Spleen (tissue), 11 donors: Measurements from ENCODE around the gene PDCD1. TPM values are rescaled to one million over a fixed set of nuclear protein-coding genes. Genes with fewer than 3 reads are reported as not detected.
"Not testable (repeated sequence)": the region's sequence is repeated elsewhere in the genome, so short reads cannot be mapped to it uniquely, and the experiment has no call there.

Experiments
- DNase-seq: peaks from one replicate; pipeline ENCODE4 v3.0.0-alpha.2; 2020
- H3K27ac ChIP-seq, 8 donors: fragments of 200-600 bp; sonication (generic) in 7 of 8; 1 replicate in 4 of 8; 2 replicates in 4 of 8; pipeline versions ENCODE4 v1.5.0 to v1.8.0; 2016 to 2021; ENCODE audit warnings: inconsistent platforms in 4 of 8, mild to moderate bottlenecking in 4 of 8, moderate library complexity in 1 of 8
- H3K27me3 ChIP-seq, 7 donors: fragments of 200-600 bp; sonication (generic) in 6 of 7; replicated peaks in 1 of 7; 1 replicate in 4 of 7; 2 replicates in 3 of 7; pipeline versions ENCODE4 v1.5.0 to v1.8.0; 2016 to 2021; ENCODE audit warnings: inconsistent platforms in 3 of 7, mild to moderate bottlenecking in 1 of 7
- H3K36me3 ChIP-seq, 6 donors: fragments of 200-600 bp; sonication (generic) in 5 of 6; 1 replicate in 4 of 6; 2 replicates in 2 of 6; pipeline versions ENCODE4 v1.5.0 to v1.8.0; 2016 to 2021; ENCODE audit warnings: inconsistent platforms in 2 of 6
- H3K4me1 ChIP-seq, 6 donors: fragments of 200-600 bp; sonication (generic) in 5 of 6; 1 replicate in 3 of 6; 2 replicates in 3 of 6; pipeline versions ENCODE4 v1.5.0 to v1.8.0; 2016 to 2021; ENCODE audit warnings: inconsistent platforms in 3 of 6
- H3K4me3 ChIP-seq, 8 donors: fragments of 200-600 bp; sonication (generic) in 7 of 8; 1 replicate in 4 of 8; 2 replicates in 4 of 8; pipeline versions ENCODE4 v1.5.0 to v1.8.0; 2016 to 2021; ENCODE audit warnings: inconsistent platforms in 4 of 8, mild to moderate bottlenecking in 4 of 8, moderate library complexity in 2 of 8
- H3K9me3 ChIP-seq, 8 donors: fragments of 200-600 bp; sonication (generic) in 7 of 8; 1 replicate in 4 of 8; 2 replicates in 4 of 8; pipeline versions ENCODE4 v1.5.0 to v1.8.0; 2016 to 2021; ENCODE audit warnings: inconsistent platforms in 4 of 8
- CTCF ChIP-seq, 11 experiments: fragments of 200-600 bp in 7 of 11; fragments of 450-650 bp in 4 of 11; sonication (generic) in 4 of 11; IDR thresholded peaks in 8 of 11; conservative IDR thresholded peaks in 3 of 11; 1 replicate in 7 of 11; 2 replicates in 4 of 11; pipeline versions ENCODE4 v1.4.0 to v1.8.0; 2016 to 2021; ENCODE audit warnings: antibody characterized with exemption in 11 of 11, inconsistent platforms in 4 of 11, mild to moderate bottlenecking in 1 of 11
- POLR2A ChIP-seq, 3 donors: fragments of 450-650 bp; IDR thresholded peaks; one replicate each; pipeline ENCODE4 v1.5.1; 2017; ENCODE audit warnings: antibody characterized with exemption in 3 of 3, mild to moderate bottlenecking in 1 of 3
- POLR2AphosphoS5 ChIP-seq, 3 donors: sonication (generic); formaldehyde crosslinking; IDR thresholded peaks; one replicate each; pipeline ENCODE4 v1.5.1; 2017; ENCODE audit warnings: antibody characterized with exemption in 3 of 3
- WGBS, 5 donors: extraction: QIAGEN DNeasy Blood & Tissue Kit in 3 of 5; methylation state at CpG; one replicate each; pipeline versions ENCODE4 v1.1.5 to v1.1.7; 2013 to 2018; 5-methylcytosine and 5-hydroxymethylcytosine counted together
- intact Hi-C: fragments of 100-400 bp; cut with DNase I; formaldehyde crosslinking; loops from one replicate; pipeline ENCODE4 v1.15.0; 2023; ENCODE audit warnings: low total_unique reads
- polyA plus RNA-seq, 3 donors: library from polyadenylated mRNA; stranded (reverse); fragments of 200-250 nt; gene quantifications; one replicate each; pipeline ENCODE4 v1.2.1, GENCODE V29; 2013
- total RNA-seq, 7 donors: library from RNA; depleted of rRNA in 3 of 7; stranded (reverse); fragments of >200 nt in 3 of 7; fragmentation: NEBNext Ultra II Directional in 4 of 7; extraction: Animal tissue kit (Norgen Biotek cat#: 25700) in 4 of 7; gene quantifications; one replicate each; pipeline versions ENCODE4 v1.1.0 to v1.2.1, GENCODE V29; 2016 to 2021
- donor health status: healthy with polysubstance abuse.
- donor health status: DM: no; HTN: no; CAD: no; lungs with moderate emphysema.
- donor health status: DM: no; HTN: no; CAD: no.
- donor health status: Bipolar disorder and iron deficiency.
- donor health status: healthy.
- donor health status: DM: no; HTN: no; CAD: no.
- donor health status: DM: yes; HTN: yes; CAD: no.

Gene PDCD1
- total and polyA plus RNA-seq, 10 donors: 2.7 to 7.9 (median 5.3) TPM

GRCh38 chr2:241836292-241836691 lies 22.4 kb downstream of the PDCD1 start:
- no peak for DNase-seq
- no peak for TF ChIP-seq POLR2AphosphoS5 (IDR thresholded peaks at IDR 0.05)
- no peak for TF ChIP-seq CTCF (IDR thresholded peaks at IDR 0.05 in 8 of 11, conservative IDR thresholded peaks at IDR 0.05 in 3 of 11)
- no peak for TF ChIP-seq POLR2A (IDR thresholded peaks at IDR 0.05)
- H3K36me3 ChIP-seq: no peaks in the 10 kb centered on the region
- peaks cover 0 to 4% (median 0%) of the 10 kb centered on the region in 8 donors for H3K9me3 ChIP-seq
- peaks cover 0 to 5% (median 0%) of the 10 kb centered on the region in 7 donors for H3K27me3 ChIP-seq
- H3K4me3 ChIP-seq: no peak overlapping the region
- 52 to 63% (median 62%) methylated on average over 6 of the region's 6 CpGs for WGBS, 5 donors
- intact Hi-C loops: no loop called here
- H3K27ac ChIP-seq: no peak overlapping the region
- H3K4me1 ChIP-seq: peaks cover 0 to 3% (median 0%) of the 10 kb centered on the region in 6 donors

GRCh38 chr2:241835611-241836010 lies 23.1 kb downstream of the PDCD1 start:
- Histone ChIP-seq H3K9me3 (peaks cover 0 to 4% (median 0%) of the 10 kb centered on the region in 8 donors), H3K36me3 (no peaks in the 10 kb centered on the region), H3K4me3 (no peak overlapping the region), H3K27ac (no peak overlapping the region), H3K27me3 (peaks cover 0 to 5% (median 0%) of the 10 kb centered on the region in 7 donors), H3K4me1 (no peaks in the 10 kb centered on the region)
- no peak for DNase-seq
- 33 to 54% (median 51%) methylated on average over 4 of the region's 4 CpGs for WGBS, 5 donors
- intact Hi-C loops: no loop called here
- TF ChIP-seq CTCF (IDR thresholded peaks at IDR 0.05 in 8 of 11, conservative IDR thresholded peaks at IDR 0.05 in 3 of 11) (no peak), POLR2AphosphoS5 (IDR thresholded peaks at IDR 0.05) (no peak), POLR2A (IDR thresholded peaks at IDR 0.05) (no peak)

- DNase-seq: no peak
- WGBS, 5 donors: 88 to 96% (median 91%) methylated on average over 10 of the region's 10 CpGs
- Histone ChIP-seq H3K9me3 (peaks cover 0 to 4% (median 0%) of the 10 kb centered on the region in 8 donors), H3K27me3 (peaks cover 0 to 5% (median 0%) of the 10 kb centered on the region in 7 donors), H3K4me1 (no peaks in the 10 kb centered on the region), H3K27ac (no peak overlapping the region), H3K4me3 (no peak overlapping the region), H3K36me3 (no peaks in the 10 kb centered on the region)
- intact Hi-C loops: no loop called here
- no peak for TF ChIP-seq CTCF (IDR thresholded peaks at IDR 0.05 in 8 of 11, conservative IDR thresholded peaks at IDR 0.05 in 3 of 11)
- TF ChIP-seq POLR2AphosphoS5 (IDR thresholded peaks at IDR 0.05): no peak
- no peak for TF ChIP-seq POLR2A (IDR thresholded peaks at IDR 0.05)
Observed at GRCh38 chr2:241834527-241835210, 24.0 kb downstream of the PDCD1 start.

GRCh38 chr2:241833756-241834526 lies 24.8 kb downstream of the PDCD1 start:
- H3K9me3 ChIP-seq, H3K27ac ChIP-seq, DNase-seq, H3K36me3 ChIP-seq, intact Hi-C loops, H3K4me1 ChIP-seq, H3K27me3 ChIP-seq, H3K4me3 ChIP-seq: not testable (repeated sequence)
- whole genome bisulfite sequencing, 5 donors: 84 to 89% (median 85%) methylated on average over 27 to 28 of the region's 28 CpGs
